NCI-H345 treated with DMSO at 0.1 percent for 48 hours (cell line): ENCODE measurements around the gene DDX49.
"Not testable (repeated sequence)": the region's sequence is repeated elsewhere in the genome, so short reads cannot be mapped to it uniquely, and the experiment has no call there.

Source experiments
- DNase-seq: peaks from one replicate; lab custom pipeline; 2025; ENCODE audit not compliant: unreplicated experiment; lab: John Stamatoyannopoulos, UW

The DDX49 gene

DNA sequence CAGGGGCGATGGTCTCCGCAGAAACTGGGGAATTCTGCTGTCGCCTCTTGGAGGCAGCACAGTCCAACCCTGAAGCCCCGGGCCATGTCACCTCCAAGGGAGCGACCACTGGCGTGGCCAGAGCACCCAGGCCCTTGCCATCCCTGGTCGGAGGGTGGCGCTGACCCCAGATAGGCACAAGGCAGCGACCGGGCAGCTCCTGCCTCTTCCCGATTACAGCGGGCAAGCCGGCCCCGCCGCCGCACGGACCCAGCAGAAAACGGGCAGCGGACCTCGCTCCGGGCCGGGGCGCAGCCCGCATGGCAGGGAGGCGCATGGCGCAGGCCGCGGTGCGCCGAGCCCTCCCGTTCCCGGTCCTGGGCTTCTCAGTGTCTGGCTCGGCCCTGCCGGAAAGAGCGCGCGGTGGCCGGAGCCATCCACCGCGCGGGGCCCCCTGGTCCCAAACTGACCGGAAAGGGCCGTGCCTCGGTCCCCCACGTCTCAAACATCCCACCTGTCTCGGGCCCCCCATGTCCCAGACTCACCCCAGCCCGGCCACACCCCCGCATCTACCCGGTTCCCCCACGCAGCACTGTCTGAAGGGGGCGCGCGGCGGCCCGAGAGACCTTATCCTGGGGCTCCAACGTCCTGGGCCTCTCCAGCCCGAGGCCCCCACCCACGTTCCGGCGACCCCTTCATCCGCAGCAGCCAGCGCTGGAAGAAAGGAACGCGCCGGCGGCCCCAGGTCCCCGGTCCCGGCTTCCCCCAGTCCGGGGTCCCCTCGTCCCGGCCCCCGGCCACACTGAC, 24.3 kb upstream of the DDX49 start:
- no peak for DNase-seq

DNA sequence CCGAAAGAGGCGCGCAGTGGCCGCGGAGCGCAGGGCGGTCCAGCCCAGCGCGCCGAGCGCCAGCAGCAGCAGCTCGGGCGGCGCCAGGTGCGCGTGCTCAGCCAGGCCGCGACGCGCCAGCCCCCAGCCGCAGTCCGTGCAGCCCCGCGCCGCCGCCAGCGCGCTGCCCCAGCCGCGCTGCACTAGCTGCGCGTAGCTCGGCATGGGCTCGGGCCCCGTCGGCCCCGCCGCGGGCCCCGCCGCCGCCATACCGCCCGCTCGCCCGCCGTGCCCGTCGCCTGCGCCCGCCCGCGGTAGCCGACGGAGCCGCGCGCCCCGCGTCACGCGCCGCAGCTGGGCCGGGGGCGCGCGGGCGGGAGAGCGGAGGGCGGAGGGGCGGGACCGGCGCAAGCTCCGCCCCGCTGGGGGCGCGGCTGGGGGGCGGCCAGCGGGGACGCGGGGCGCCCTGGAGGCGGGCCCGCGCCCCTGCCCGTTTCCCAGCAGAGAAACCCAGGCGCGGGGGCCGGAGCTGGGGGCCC, 23.6 kb upstream of the DDX49 start, which contains the start of gene CERS1:
Gene CERS1, minus strand, starts transcription at position 335 of the 518 bp plus-strand sequence. Its CDS starts 86 bp downstream, at position 249.
- no peak for DNase-seq

DNA sequence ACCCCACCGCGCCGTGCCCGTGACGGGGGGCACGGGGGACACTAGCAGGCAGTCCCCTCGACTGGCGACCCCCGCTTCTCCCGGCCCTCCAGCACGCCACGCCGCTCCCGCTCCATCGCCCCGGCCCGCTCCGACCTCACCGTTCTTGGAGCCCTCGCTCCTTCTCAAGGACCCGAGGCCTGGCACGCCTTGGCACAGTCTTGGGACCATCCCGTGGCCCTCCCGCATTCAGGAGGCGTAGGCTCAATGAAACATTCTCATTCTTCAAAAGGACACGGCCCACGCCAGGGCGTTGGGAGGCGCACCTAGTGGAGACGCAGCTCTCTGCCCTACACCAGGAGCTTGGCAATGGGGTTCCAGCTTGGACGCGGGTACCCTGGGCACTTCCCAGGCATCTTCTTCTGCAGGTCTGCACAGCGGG, 23.1 kb upstream of the DDX49 start:
- DNase-seq, result no peak

DNA sequence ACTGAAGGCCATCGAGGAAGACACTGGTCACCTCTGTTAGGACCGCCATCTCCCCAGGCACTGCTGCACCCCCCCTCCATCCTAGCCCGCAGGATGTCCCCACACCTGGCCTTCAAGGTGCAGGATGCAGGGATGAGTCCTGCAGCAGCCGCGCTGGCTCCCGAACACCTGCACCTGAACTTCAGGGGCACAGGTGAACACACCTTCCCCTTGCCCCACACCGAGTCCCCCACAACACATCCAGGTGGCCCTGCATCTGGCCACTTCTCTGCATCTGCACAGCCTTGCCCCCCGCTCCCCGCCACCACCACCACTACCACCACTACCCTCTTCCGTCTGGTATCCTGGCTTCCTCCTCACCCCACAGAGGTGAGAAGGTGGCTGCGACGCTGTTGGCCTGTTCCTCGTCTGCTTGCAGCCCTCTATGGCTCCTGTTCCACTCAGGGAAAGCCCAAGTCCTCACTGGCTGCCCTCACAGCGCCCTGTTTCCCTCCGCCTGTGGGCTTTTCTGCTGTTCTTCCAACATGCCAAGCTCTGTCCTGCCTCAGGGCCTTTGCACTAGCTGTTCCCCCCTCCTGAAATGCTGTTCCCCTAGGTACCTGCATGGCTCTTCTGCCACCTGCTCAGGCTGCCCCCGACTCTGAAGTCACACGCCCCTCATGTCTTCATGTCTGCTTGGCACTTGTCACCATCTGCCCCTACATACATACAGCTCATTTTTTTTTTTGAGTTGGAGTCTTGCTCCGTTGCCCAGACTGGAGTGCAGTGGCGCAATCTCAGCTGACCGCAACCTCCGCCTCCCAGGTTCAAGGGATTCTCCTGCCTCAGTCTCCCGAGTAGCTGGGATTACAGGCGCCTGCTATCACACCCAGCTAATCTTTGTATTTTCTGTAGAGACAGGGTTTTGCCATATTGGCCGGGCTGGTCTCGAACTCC, 22.2 kb upstream of the DDX49 start:
- no peak for DNase-seq

DNA sequence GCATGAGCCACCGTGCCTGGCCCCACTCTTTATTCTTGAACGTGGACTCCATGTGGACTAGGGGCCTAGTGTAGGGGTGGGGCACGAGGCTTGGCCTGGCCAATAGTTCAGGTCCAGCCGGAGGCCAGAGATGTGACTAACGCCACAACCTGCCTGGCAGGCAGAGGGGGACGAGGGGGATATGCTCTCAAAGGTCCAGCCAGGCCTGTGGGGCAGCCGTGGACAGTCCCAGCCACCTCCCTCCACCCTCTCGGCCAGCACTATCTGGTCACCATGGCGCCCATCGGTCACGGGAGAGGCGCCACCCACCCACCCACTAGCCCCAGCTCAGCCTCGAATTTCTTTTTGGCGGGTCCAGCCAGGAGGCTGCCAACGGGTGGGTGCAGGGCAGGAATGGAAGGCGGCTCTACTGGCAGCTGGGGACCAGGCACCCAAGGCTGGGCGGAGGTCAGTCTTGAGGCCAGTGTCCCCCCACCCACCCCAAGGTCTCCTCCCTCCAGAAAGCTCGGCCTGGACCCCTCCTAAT, 21.4 kb upstream of the DDX49 start:
- DNase-seq, result no peak

DNA sequence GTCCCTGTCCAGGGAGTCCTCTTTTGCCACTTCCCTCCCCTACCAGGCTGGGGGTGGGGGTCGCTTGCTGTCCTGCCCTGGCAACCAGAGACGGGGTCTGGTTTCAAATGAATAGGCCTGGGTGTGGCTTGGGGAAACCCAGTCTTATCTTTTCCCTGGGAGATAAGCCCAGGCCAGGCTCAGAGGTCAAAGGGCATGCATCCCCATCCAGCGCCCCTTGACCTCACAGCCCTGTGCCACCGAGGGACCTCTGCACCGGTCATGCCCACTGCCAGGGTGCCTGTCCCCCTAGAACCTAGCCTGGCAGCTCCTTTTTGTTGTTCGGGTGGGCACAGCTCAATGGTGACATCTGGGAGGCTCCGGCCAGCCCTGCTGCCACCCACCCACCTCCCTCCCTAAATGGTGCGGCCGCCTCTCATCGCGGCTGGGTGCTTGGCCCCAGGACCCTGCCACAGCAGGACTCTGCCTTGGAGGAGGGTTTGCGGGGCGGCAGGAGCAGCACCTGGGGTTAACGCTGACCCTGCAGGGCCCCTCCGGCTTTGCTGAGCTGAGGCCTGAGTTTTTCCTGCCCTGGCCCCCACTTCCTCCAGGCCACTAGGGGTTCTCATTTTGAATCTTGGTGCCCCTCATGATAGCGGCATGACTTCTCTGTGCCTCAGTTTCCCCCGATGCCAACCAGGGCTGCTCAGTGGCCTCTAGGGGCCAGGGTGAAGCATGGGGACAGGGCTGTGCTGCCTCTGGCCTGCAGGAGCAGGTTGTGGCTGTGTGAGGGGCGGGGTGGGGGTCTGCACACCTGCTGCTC, 20.7 kb upstream of the DDX49 start:
- no peak for DNase-seq

DNA sequence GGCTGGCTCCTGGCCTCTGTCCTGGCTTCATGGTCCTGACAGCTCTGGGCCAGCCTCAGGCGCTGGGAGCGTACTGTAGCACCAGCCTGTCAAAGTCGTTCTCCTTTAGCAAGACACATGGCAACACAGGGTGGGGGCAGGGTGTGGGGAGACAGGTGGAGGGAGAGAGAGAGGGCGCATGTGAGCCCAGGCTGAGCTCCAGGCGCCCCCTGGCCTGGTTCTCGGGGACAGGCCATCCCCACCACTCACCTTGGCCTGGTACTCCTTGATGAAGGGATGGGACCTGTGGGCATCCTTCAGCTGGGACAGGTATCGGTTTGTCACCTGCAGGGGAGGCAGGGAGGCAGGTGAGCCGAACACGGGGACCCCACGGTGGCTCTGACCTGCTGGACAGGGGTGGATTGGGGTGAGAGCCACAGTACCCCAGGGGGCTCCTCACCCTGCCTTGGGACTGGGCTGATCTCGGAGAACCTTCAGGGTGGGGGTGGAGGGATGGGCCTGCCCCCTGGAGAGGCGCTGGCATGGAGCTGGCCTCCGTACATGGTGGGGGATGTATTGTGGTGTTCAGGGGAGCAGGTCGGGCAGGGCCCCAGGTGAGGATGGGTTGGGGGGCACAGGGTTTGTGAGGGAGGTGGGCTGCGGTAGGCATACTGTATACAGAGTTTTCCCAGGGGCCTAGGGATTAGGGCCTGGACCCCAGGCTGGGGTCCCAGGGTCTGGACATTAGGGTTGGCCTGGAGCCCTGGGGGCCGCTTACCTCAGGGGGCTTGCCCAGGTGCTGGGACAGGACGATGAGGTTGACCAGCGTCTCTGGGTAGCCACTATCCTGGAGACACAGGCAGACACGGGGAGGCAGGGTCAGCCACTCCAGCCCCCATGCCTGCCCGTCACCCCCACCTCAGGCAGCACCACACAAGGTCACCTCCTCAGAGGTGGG, 19.6 kb upstream of the DDX49 start:
- no peak for DNase-seq

DNA sequence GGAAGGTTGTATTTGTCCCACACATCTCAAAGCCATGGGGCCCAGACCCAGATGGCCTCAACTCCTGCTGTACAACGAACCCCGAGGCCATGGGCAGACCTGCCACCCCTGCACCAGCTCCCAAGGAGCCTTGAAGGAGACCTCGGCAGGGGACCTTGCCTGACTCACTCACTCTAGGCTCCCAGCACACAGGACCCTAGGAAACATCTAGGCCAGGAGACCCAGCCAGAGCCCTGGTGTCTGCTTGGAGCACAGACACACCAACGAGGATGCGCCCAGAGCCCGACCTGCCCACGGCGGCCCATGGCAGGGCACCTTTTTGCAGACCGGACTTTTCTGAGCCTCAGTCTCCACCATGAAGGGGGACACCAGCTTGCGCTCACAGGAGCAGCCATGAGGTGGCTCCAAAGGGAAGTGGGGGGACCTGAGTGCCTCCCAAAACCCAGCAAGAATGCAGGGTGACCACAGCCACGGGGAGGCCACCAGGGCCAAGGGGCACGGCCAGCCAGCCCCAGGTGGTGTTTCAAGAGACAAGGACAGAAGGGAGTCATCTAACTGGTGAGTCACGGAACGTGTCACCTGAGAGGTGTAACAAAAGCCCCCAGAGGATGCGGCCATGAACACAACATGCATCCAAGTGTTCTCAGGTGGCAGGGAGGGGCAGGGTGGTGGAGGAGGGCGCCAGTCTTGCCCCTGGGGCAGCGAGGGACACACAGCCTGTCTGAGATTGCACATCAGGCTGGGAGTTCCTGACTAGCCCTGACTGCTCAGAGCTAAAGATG, 18.6 kb upstream of the DDX49 start:
- no peak for DNase-seq

DNA sequence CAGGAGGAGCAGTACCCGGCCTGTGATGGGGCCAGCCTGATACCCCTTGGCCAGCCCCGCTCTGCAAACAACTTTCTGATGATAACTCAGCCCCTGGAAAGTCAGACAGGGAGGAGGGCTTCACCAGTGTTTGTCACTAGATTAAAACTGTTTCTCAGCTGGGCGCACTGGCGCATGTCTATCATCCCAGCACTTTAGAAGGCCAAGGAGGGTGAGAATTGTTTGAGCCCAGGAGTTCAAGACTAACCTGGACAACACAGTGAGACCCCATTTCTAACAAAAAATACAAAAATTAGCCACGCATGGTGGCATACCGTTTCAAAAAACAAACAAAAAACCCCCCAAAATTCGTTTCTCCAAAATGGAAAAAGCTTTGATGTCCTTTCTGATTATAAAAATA, 18.0 kb upstream of the DDX49 start:
- DNase-seq, result no peak

DNA sequence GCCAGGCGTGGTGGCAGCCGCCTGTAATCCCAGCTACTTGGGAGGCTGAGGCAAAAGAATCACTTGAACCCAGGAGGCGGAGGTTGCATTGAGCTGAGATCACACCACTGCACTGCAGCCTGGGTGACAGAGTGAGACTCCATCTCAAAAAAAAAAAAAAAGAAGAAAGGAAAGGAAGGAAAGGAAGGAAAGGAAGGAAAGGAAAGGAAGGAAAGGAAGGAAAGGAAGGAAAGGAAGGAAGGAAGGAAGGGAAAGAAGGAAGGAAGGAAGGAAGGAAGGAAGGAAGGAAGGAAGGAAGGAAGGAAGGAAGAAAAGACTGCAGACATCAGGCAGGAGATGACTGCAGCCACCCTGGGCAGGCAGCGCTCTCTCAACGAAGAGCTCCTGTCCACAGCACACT, 17.0 kb upstream of the DDX49 start:
- not testable (repeated sequence) for DNase-seq

DNA sequence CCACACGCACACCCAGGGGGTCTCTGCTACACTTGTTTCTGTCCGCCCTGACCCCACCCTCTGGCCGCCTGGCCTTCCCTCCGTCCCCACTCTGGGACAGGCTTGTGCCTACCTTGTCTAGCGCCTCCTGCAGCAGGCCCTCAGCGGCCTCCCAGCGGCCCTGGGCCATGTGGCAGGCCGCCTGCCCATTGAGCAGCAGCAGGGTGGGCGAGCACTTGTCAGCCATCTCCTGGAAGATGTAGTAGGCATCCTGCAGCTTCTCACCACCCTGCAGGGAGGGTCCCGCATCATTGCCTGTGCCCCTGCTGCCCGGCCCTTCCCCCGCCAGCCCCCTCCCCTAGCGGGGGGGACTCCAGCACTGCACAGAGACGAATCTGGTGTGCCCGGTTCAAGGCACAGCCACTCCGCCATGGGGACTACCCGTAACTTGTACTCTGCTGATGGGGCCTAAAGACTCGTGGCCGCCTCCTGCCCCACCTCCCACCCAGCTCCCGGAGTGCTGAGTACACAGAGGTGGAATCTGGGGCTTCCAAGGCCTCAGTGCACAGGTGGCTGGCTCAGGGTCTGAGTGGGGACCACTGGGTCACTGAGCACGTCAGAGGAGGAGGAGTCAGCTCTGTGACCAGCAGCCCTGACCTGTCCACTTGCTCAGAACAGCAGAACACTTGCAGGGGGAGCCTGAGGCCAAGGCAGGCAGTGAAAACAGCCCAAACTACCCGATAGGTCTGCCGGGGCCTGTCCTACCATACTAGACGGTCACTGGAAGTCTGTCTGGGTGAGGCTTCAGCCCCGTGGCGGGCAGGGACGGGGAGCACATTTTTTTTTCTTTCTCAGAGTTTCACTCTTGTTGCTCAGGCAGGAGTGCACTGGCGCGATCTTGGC, 16.1 kb upstream of the DDX49 start:
- DNase-seq, result no peak

DNA sequence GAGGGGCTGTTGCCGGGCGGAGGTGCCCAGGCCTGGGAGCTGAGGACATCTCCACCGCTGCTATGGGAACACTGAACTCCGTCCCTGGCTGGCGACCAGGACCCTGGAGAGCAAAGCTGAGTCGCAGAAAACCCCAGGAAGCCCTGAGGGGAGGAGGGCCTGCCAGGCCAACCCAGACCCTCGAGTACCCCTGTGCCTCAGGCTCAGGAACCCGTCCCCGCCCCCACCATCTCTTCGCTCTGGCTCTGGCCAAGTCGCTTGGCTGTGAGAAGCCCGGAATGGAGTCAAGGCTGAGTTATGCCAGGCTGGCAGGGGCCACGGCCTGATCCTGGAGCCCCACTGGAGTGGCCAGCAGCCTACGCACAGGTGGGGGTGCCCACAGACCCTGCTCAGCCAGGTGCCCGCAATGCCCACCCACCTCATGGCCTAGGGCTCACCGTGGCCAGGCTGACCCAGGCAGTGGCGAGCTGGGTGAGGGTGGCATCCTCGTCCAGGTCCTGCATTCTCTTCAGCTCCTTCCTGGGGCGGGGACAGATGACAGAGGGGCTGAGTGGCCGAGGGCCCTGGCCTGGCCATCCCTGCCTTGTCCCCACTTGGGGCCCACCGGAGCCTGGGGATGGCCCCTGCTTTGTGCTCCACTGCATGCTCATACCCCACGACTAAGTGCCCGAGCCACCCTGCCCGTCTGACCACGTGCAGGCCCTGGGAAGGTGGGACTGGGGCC, 15.0 kb upstream of the DDX49 start:
- DNase-seq, result no peak

DNA sequence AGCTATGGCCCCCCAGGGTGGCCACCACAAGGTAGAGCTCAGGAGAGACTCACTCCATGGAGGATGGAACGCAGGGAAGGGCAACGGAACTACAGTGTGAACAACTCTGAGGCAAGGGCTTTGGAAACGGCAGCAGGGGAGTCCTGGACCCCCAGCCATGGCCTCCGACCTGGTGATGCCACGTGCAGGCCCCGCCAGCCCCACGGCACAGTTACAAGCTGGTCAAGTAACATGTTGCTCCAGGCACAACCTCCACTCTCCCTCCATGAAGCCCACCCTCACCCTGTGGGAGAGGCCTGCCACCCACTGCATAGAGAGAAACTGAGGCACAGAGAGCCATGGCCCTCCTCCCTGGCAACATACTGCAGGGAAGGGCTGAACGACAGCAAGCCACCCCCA, 14.5 kb upstream of the DDX49 start:
- DNase-seq, result no peak

DNA sequence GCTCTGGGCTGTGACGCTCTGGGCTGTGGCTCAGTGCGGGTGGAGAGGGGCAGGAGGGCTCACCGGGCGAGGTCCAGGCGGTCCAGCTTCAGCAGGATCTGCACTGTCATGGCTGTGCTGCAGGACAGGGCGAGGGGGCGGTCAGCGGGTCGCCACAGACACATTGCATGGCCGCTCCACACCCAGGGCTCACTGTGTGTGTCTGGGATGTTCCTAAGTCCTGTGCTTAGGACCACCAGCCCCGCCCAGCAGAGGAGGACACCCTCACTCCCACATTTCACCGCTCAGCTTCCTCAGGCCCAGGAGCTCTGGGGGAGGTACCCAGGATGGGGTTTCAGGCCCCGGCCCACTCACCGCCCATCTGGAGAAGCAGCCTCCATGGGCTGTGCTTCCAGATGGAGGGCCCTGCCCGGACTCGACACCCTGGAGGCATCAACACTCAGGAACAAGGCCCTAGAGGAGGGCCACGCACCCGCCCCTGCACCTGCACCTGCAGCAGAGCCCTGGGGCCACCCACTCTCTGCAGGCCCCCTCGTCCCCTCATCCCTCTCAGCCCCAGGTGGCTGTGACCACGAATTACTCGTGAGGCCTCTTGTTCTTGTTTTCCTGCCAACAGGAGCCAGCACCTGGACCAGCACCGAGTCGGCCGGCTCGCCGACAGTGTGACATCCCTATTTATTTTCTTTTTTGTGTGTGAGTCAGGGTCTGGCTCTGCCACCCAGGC, 13.8 kb upstream of the DDX49 start:
- no peak for DNase-seq

DNA sequence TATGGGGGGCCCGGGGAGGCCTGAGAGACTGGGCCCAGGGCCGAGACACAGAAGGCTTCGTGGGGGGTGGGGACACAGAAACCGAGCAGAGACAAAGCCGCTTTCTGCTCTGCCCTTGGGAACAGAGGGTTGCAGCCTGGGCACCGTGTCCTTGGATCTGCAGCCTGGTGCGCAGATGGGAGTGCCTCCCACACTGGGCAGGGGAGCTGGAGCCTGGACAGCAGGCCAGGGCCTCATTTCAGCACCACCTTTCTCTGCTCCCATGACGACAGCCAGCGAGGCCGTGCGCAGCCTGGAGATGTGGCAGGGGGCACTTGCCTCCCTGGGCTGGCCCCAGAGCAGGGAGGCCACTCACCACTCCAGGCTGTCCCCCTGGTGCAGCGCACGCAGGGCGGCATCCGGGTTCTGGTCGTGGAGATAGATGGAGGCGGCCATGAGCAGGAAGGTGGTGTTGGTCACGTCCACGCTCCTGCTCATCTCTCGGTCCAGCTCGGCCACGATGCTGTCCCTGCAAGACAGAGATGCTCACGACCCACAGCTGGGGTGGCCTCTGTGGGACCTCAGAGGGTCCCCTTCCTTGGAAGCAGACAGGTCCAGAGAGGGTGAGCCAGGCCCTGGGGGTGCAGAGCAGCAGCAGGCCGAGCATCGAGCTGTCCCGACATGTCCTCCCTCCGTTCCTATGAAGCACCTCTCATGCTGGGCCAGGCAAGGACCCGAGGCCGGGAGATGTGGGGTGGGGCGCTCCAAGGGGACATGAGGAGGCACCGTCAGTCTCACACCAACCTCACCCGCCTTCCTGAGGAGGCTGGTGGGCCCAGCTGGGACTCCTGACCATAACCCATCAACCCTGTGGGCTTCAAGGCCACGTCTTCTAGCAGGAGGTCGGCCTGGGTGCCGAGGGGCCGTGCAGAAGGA, 12.7 kb upstream of the DDX49 start:
- DNase-seq, result no peak
